Endothelial cell (in vitro differentiated cells): ENCODE data around the gene C6orf47. TPM values are rescaled to one million over a fixed set of nuclear protein-coding genes. Genes with fewer than 3 reads are reported as not detected.
A peak's percentile ranks its signal among the peaks of the same experiment; 100 is the strongest.

ENCODE experiments used
- DNase-seq: peaks from one replicate; pipeline ENCODE4 v3.0.0; 2021; ENCODE audit warnings: low spot score
- H3K27ac Mint-ChIP-seq: one replicate; pipeline ENCODE4 v1.8.0; 2021; ENCODE audit warnings: mixed read lengths, inconsistent platforms; ENCODE audit not compliant: unreplicated experiment
- H3K27me3 Mint-ChIP-seq: one replicate; pipeline ENCODE4 v1.8.0; 2021; ENCODE audit warnings: mild to moderate bottlenecking, moderate library complexity, mixed read lengths, inconsistent platforms; ENCODE audit not compliant: unreplicated experiment
- H3K36me3 Mint-ChIP-seq: one replicate; pipeline ENCODE4 v1.8.0; 2021; ENCODE audit warnings: mild to moderate bottlenecking, low read depth, mixed read lengths, inconsistent platforms; ENCODE audit not compliant: unreplicated experiment
- H3K4me1 Mint-ChIP-seq: one replicate; pipeline ENCODE4 v1.8.0; 2021; ENCODE audit warnings: mild to moderate bottlenecking, mixed read lengths, inconsistent platforms; ENCODE audit not compliant: unreplicated experiment
- H3K4me3 Mint-ChIP-seq: one replicate; pipeline ENCODE4 v1.8.0; 2021; ENCODE audit warnings: mild to moderate bottlenecking, mixed read lengths, inconsistent platforms; ENCODE audit not compliant: unreplicated experiment
- H3K9me3 Mint-ChIP-seq: one replicate; pipeline ENCODE4 v1.8.0; 2021; ENCODE audit warnings: mixed read lengths, inconsistent platforms; ENCODE audit not compliant: unreplicated experiment
- total RNA-seq: library from RNA; stranded (reverse); fragmentation: NEBNext Ultra II Directional; extraction: Animal tissue kit (Norgen Biotek cat#: 25700); gene quantifications from one replicate; pipeline ENCODE4 v1.2.1, GENCODE V29; 2021; ENCODE audit not compliant: unreplicated experiment
- TF ChIP-seq, protein P1 (sequence below): fragments of 200-600 bp; sonication (generic); IDR thresholded peaks from one replicate; pipeline ENCODE4 v1.5.0; 2021; ENCODE audit warnings: antibody characterized with exemption; ENCODE audit not compliant: unreplicated experiment

C6orf47 gene
- total RNA-seq, 1 donor from 2014 or later, result 13.1 TPM

GRCh38 chr6:31687860-31688693 is 27.5 kb upstream of the C6orf47 start:
- Mint-ChIP-seq H3K9me3 (no peaks in the 10 kb centered on the region), H3K4me3 (no peak overlapping the region), H3K27me3 (peaks cover 4% of the 10 kb centered on the region), H3K4me1 (peaks cover 18% of the 10 kb centered on the region), H3K36me3 (peaks cover 19% of the 10 kb centered on the region), H3K27ac (no peak overlapping the region)
- no peak for DNase-seq
- TF ChIP-seq, protein P1, sequence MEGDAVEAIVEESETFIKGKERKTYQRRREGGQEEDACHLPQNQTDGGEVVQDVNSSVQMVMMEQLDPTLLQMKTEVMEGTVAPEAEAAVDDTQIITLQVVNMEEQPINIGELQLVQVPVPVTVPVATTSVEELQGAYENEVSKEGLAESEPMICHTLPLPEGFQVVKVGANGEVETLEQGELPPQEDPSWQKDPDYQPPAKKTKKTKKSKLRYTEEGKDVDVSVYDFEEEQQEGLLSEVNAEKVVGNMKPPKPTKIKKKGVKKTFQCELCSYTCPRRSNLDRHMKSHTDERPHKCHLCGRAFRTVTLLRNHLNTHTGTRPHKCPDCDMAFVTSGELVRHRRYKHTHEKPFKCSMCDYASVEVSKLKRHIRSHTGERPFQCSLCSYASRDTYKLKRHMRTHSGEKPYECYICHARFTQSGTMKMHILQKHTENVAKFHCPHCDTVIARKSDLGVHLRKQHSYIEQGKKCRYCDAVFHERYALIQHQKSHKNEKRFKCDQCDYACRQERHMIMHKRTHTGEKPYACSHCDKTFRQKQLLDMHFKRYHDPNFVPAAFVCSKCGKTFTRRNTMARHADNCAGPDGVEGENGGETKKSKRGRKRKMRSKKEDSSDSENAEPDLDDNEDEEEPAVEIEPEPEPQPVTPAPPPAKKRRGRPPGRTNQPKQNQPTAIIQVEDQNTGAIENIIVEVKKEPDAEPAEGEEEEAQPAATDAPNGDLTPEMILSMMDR, result no peak

GRCh38 chr6:31687321-31687720 is 26.7 kb upstream of the C6orf47 start:
- H3K27me3 Mint-ChIP-seq, result peaks cover 4% of the 10 kb centered on the region
- DNase-seq, result no peak
- peaks cover 16% of the 10 kb centered on the region for H3K36me3 Mint-ChIP-seq
- H3K9me3 Mint-ChIP-seq, result no peaks in the 10 kb centered on the region
- no peak overlapping the region for H3K4me3 Mint-ChIP-seq
- TF ChIP-seq, protein P1, result no peak
- no peak overlapping the region for H3K27ac Mint-ChIP-seq
- peaks cover 19% of the 10 kb centered on the region for H3K4me1 Mint-ChIP-seq

- Mint-ChIP-seq H3K36me3 (peaks cover 16% of the 10 kb centered on the region), H3K27me3 (peaks cover 4% of the 10 kb centered on the region)
- no peak for DNase-seq
Measured at GRCh38 chr6:31686483-31686882, 25.9 kb upstream of the C6orf47 start.

GRCh38 chr6:31683591-31683990 is 23.0 kb upstream of the C6orf47 start:
- TF ChIP-seq, protein P1, result no peak
- Mint-ChIP-seq H3K36me3 (peaks cover 10% of the 10 kb centered on the region), H3K4me3 (peak overlapping the region; percentile 86), H3K27ac (no peak overlapping the region), H3K4me1 (peaks cover 20% of the 10 kb centered on the region), H3K9me3 (no peaks in the 10 kb centered on the region), H3K27me3 (peaks cover 11% of the 10 kb centered on the region)
- no peak for DNase-seq

More at GRCh38 chr6:31686483-31686882, 25.9 kb upstream of the C6orf47 start:
- peaks cover 22% of the 10 kb centered on the region for H3K4me1 Mint-ChIP-seq
- peak overlapping the region; percentile 38 for H3K4me3 Mint-ChIP-seq
- no peaks in the 10 kb centered on the region for H3K9me3 Mint-ChIP-seq
- TF ChIP-seq, protein P1, result no peak
- H3K27ac Mint-ChIP-seq, result no peak overlapping the region

GRCh38 chr6:31681135-31681671 is 20.6 kb upstream of the C6orf47 start:
- Mint-ChIP-seq H3K27ac (peak overlapping the region; percentile 88), H3K4me3 (peak overlapping the region; percentile 84)
- DNase-seq, result peak; percentile 45

More at GRCh38 chr6:31681135-31681671, 20.6 kb upstream of the C6orf47 start:
- Mint-ChIP-seq H3K27me3 (peaks cover 13% of the 10 kb centered on the region), H3K9me3 (no peaks in the 10 kb centered on the region), H3K36me3 (peaks cover 17% of the 10 kb centered on the region), H3K4me1 (peaks cover 24% of the 10 kb centered on the region)
- TF ChIP-seq, protein P1, result no peak
